Activated CD4-positive, alpha-beta T cell treated with anti-CD3 and anti-CD28 coated beads, Interleukin-2, amount 50 U/mL, for 16 hours (primary cell): ENCODE data around the gene SCML2.
"Not testable (repeated sequence)": the region's sequence is repeated elsewhere in the genome, so short reads cannot be mapped to it uniquely, and the experiment has no call there.

Experiments
- DNase-seq: peaks from one replicate; pipeline ENCODE4 v3.0.0-alpha.2; 2020

Gene SCML2

GRCh38 chrX:18354369-18355223, at the start of gene SCML2:
Gene SCML2 (minus strand): TSS chrX:18354688. CDS start chrX:18334071, 20,617 bp downstream.
- DNase-seq, result peak; percentile 33

DNA sequence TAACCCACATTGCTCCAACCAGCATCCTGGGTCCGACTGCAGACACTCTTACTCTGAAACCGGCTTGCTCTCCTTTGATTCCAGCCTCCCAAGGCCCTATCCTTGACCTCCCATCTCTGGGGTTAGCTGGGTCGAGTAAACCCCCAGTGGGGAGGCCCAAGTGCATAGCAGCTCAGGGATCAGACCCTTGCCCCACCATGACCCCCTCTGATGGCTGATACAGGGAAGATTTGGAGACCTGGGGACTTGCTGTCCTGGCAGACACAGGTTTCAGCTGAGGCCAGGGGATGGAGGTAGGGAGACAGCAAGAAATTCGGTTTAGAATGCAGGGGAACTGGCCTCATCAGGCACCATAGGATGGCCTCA, 47.3 kb upstream of the SCML2 start:
- no peak for DNase-seq

DNA sequence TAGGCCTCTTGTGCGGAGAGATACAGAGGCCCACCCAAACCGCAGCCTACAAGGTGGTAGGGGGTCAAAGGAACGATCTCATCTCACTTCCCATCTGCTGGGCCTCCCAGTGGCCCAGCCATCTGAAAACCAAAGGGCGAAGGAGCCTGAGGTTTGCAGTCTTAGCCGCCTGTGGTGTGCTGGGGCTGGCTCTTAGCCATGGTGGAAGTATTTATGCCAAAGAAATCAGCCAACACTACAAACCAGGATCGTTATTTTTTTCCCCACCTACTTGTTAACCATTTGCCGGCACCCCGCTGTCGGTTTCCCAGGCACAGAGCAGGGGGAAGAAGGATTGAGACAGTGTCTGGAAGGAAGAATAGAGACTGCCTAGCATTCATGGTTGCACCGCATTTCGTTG, 40.0 kb upstream of the SCML2 start:
- no peak for DNase-seq

DNA sequence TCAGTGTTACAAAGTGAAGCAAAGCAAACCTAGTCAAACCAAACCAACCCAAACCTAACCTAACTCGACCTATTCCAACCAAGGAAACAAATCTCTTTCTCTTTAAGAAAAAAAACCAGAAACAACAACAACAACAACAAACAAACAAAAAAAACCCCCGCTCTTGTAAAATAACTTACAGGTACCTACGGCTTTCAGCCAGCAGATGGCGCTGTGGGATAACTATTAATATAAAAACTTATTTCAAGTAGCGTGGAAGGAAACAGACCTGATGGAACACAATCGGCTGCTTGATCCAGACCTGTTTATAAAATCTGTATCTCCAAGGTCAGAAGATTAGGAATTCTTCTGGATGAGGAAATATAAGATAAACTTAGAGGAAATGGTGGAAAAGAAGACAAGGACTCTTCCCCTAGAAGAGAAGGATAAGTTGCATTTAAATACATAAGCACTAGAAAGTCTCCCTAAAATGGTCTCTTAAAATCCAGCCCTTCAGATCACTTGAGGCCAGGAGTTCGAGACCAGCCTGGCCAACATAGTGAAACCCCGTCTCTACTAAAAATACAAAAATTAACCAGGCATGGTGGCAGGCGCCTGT, 36.6 kb upstream of the SCML2 start:
- DNase-seq, result peak; percentile 59

- DNase-seq, result no peak
These were observed 35.5 kb upstream of the SCML2 start for GRCh38 chrX:18389966-18390365.

GRCh38 chrX:18377796-18378195, 23.3 kb upstream of the SCML2 start:
- peak; percentile 25 for DNase-seq

DNA sequence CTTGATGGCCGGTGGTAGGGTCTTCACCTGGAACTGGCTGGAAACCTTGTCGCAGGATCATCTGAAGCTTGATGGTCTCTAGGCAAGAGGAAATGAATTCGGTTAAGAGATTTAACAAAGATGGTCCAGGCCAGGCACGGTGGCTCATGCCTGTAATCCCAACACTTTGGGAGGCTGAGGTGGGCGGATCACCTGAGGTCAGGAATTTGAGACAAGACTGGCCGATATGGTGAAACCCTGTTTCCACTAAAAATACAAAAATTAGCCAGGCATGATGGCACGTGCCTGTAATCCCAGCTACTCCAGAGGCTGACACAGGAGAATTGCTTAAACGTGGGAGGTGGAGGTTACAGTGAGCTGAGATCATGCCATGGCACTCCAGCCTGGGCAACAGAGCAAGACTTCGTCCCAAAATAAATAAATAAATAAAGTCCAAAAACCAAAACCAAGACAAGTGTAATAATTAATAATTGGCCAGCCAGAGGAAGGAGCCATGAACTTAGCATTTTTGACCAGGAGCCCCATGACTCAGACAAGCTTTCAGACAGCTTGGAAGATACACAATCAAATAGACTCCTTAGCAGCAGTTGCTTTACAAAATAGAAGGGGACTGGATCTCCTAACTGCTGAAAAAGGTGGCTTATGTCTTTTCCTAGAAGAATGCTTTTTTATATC, 20.8 kb upstream of the SCML2 start:
- DNase-seq, result not testable (repeated sequence)

DNA sequence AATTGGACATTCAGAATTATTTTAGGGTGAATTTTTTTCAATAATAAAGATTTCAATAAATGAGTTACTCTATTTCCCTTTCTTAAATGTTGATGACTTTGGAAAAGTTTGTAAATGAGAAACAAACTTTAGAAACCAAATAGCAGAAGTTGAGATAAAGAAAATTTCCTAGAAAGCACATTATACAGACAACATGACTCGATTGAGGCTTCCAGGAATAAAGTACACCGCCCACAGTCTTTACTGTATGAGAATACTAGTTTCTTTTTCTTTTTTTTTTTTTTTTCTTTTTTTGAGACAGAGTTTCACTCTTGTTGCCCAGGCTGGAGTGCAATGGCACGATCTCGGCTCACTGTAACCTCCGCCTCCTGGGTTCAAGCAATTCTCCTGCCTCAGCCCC, 14.6 kb upstream of the SCML2 start:
- not testable (repeated sequence) for DNase-seq

DNA sequence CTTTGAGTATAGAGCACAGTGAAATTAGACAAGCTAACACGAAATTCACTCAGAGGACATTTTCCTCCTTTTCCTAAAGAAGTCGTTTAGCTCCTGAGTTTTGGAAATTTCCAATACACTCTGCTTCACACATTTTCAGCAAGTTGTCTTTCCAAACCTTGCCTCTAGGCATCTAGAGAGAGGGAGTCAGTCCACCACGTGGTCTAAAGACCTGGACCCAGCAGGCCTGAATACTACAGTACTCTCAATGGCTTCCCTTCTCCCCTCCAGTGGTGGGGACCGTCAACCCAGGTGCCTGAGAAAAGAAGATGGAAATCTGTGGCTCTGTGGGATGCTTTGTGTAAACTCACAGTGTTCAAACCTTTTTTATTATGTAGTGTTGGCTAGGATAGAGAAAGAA, 13.9 kb upstream of the SCML2 start:
- DNase-seq, result no peak

- no peak for DNase-seq
These were observed 6.4 kb upstream of the SCML2 start for GRCh38 chrX:18360867-18361266.

DNA sequence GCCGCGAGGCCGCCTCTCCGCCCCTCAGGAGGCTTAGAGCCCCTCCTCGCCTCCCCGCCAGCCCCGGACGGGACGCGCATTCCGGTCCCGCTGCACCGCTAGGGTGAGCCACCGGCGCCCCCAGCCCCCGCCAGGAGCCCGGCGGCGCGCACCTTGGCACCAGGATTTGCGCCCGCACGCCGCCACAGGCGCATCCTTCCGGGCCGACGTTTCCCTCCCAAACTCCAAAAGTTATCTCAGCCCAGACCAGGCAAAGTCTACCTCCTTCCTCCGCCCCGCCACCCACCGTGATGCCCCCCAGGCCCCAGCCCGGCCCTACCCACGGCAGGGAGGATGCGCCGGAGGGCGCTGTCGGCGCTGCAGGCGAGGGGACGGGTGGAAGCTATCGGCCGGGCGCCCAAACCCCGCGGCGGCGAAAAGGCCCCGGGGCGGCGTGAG, 538 bp downstream of the SCML2 start:
- no peak for DNase-seq

DNA sequence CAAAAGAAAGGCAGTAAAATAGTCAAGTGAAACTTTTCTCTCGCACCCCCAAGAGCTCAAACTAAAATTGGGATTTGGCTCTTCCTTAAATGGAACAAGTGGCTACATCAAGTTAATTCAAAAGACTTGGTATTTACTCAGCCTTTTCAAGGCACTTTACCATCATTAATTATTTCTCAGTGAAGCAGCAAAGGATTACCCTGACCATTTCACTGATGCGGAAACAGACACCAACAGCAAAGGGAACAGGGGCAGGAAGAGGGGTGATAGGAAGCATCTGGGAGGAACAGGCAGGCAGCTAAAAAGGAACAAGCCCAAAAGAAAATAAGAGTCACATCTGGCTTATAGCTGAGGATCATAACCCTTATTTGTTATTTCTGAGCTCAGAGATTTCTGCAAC, 2.7 kb downstream of the SCML2 start:
- no peak for DNase-seq

- DNase-seq, result no peak
These were observed 6.4 kb downstream of the SCML2 start for GRCh38 chrX:18348047-18348446.

GRCh38 chrX:18309401-18309800, 45.1 kb downstream of the SCML2 start:
- DNase-seq, result no peak

- DNase-seq, result no peak
These were observed 57.2 kb downstream of the SCML2 start for GRCh38 chrX:18297251-18297650.

- DNase-seq, result no peak
These were observed 59.6 kb downstream of the SCML2 start for GRCh38 chrX:18294893-18295292.

DNA sequence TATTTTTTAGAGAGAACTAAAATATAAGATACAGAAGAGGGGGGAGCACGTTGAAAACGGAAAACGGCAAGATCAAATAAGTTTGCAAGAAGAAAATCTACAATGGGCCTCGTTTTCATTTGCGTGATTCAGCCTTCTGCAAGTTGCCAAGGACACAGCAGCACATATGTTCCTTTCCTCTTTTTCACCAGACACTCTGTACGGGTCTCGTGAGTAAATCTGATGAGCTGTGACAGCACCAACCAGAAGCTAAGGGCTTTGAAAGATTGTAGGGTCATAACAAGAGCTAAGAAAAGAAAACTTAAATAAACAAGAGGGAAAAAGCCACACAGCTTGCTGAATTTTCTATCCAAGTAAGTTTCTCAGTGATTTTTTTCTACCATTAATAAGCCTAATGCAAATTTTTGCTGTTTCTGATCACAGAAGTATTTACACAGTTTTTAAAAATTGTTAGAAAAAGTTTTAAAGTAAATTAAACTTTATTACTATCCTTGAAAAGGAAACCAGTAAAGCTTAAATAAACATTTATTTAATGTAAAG, 63.4 kb downstream of the SCML2 start:
- no peak for DNase-seq

DNA sequence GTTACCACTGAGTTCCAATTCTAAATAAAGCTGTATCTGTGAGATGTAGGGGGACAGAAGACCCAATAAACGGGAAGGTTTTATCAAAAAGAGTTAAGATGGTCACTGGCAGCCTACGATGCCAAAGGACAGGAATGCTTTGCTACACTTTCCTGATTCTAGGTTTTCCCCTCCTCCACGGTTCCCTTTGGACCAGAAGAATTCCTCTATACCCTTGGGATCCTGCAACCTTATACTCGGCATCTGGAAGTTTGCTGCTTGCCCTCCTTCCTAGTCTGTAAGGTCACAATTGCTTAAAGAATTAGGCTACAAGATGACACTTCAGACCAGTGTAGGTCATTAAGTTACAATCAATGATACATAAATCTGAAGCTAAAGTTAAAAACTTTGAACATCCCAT, 64.3 kb downstream of the SCML2 start:
- DNase-seq, result no peak

DNA sequence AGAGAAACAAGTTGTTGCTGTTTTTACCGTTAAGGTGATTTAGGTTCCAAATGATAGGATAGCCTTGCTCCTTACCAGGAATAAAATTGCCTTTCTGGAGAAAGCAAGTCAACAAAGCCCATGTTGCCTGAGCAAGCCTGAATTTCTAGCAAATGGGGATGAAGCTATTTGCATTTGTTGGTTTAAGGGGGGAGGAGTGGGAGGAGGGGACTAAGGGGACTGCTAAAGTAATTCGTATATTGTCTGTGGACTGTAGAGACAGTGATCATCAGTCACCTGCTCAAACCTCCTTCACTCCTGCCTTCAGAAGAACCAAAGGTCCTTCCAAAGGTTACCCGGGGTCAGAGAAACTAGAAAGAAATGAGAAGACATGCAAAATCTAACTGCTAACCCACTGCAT, 65.8 kb downstream of the SCML2 start:
- DNase-seq, result no peak

DNA sequence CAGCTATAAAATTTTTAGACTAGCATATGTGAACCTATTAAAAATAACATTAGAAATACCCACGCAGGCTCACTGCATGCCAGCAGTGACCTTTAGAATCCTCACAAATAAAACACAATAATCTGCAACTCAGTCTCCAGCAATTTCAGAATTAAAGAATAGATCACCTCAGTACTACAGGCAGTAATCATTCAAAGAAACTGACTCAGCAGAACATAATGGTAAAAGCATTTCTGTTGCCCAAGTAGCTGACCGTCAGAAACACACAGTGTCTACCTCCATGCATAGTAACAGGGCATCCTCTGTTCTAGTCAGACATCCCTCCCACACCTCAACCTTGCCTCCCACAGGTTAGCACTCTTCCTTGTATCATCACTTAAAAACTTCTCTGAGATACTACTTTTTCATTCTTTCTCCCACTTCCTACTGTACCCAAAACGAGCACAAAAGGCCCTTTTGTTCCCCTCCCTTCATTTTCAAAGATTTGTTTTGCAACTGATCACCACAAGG, 68.1 kb downstream of the SCML2 start:
- DNase-seq, result no peak

GRCh38 chrX:18278449-18278848, 76.0 kb downstream of the SCML2 start:
- no peak for DNase-seq

GRCh38 chrX:18272222-18272621, 82.3 kb downstream of the SCML2 start:
- DNase-seq, result no peak

- no peak for DNase-seq
These were observed 82.8 kb downstream of the SCML2 start for GRCh38 chrX:18271725-18272124.

- no peak for DNase-seq
These were observed 83.2 kb downstream of the SCML2 start for GRCh38 chrX:18271309-18271708.
